ENCODE measurements around the gene CHRNA10.

The CHRNA10 gene, protein sequence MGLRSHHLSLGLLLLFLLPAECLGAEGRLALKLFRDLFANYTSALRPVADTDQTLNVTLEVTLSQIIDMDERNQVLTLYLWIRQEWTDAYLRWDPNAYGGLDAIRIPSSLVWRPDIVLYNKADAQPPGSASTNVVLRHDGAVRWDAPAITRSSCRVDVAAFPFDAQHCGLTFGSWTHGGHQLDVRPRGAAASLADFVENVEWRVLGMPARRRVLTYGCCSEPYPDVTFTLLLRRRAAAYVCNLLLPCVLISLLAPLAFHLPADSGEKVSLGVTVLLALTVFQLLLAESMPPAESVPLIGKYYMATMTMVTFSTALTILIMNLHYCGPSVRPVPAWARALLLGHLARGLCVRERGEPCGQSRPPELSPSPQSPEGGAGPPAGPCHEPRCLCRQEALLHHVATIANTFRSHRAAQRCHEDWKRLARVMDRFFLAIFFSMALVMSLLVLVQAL

GRCh38 chr11:3671334-3672254, at the start of gene CHRNA10:
CHRNA10 (minus strand) TSS chr11:3671384; CDS start chr11:3671312, 72 bp downstream.
- H3K36me3 ChIP-seq (ENCODE audit: insufficient read depth, insufficient read length, low read length): peaks cover 82% of the 10 kb centered on the region
- TF ChIP-seq YY1 (IDR thresholded peaks at IDR 0.05; ENCODE audit: insufficient read depth, insufficient read length) (no peak), SUZ12 (IDR thresholded peaks at IDR 0.05; ENCODE audit: extremely low read depth, insufficient read depth, insufficient read length) (no peak), ZNF274 (IDR thresholded peaks at IDR 0.05; ENCODE audit: low read depth, low read length) (no peak)
- H3K9ac ChIP-seq (ENCODE audit: insufficient read length, low read depth): no peak within 1 kb of the TSS
- DNase-seq (ENCODE audit: low read depth, low spot score): no peak
- peaks cover 6% of the 10 kb centered on the region for H3K4me1 ChIP-seq (ENCODE audit: insufficient read depth, insufficient read length)
- no peaks in the 10 kb centered on the region for H3K9me3 ChIP-seq (ENCODE audit: insufficient read depth, low read length)
- no peaks in the 10 kb centered on the region for H3K27me3 ChIP-seq (ENCODE audit: insufficient read depth, insufficient read length)
- H3K4me3 ChIP-seq (ENCODE audit: insufficient read length, low read depth): no peak within 1 kb of the TSS

GRCh38 chr11:3712274-3712673, 41.1 kb upstream of the CHRNA10 start:
- no peak for TF ChIP-seq YY1 (IDR thresholded peaks at IDR 0.05; ENCODE audit: insufficient read depth, insufficient read length)
- DNase-seq (ENCODE audit: low read depth, low spot score): no peak
- no peaks in the 10 kb centered on the region for H3K4me1 ChIP-seq (ENCODE audit: insufficient read depth, insufficient read length)
- no peaks in the 10 kb centered on the region for H3K9me3 ChIP-seq (ENCODE audit: insufficient read depth, low read length)
- no peak overlapping the region for H3K4me3 ChIP-seq (ENCODE audit: insufficient read length, low read depth)
- no peak overlapping the region for H3K9ac ChIP-seq (ENCODE audit: insufficient read length, low read depth)
- no peaks in the 10 kb centered on the region for H3K27me3 ChIP-seq (ENCODE audit: insufficient read depth, insufficient read length)
- peaks cover 88% of the 10 kb centered on the region for H3K36me3 ChIP-seq (ENCODE audit: insufficient read depth, insufficient read length, low read length)

DNA sequence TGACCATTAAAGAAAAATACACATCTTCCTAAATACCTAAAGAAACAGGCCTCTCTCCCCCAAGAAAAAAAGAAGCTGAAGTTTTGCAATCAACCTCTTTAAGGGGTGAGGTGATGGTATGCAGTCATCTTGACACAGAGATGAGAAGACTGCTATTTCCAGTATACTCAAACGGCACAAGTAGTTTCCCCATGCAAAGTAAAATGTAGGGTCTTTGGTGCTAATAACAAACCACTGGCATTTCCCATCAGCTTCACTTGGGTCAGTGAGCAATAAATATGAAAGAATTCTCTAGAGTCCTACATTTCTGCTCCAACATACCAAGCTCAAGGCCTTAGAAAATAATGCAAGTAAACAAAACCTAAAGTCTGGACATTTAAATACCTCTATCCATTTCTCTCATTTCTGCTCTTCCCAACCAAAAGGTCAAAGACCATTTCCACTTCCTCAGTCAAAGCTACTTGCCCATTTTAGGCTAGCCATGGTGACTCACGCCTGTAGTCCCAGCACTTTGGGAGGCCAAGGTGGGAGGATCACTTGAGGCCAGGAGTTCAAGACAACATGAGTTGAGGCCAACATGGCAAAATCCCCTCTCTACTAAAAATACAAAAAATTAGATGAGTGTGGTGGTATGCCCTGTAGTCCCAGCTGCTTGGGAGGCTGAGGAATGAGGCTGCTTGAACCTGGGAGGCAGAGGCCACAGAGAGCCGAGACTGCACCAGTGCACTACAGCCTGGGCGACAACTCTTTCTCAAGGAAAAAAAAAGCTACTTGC, 39.5 kb upstream of the CHRNA10 start:
- Histone ChIP-seq H3K9me3 (ENCODE audit: insufficient read depth, low read length) (no peaks in the 10 kb centered on the region), H3K4me3 (ENCODE audit: insufficient read length, low read depth) (no peak overlapping the region), H3K4me1 (ENCODE audit: insufficient read depth, insufficient read length) (no peaks in the 10 kb centered on the region), H3K27me3 (ENCODE audit: insufficient read depth, insufficient read length) (no peaks in the 10 kb centered on the region), H3K36me3 (ENCODE audit: insufficient read depth, insufficient read length, low read length) (peaks cover 88% of the 10 kb centered on the region), H3K9ac (ENCODE audit: insufficient read length, low read depth) (no peak overlapping the region)
- DNase-seq (ENCODE audit: low read depth, low spot score): no peak
- TF ChIP-seq ZNF274 (IDR thresholded peaks at IDR 0.05; ENCODE audit: low read depth, low read length) (no peak), SUZ12 (IDR thresholded peaks at IDR 0.05; ENCODE audit: extremely low read depth, insufficient read depth, insufficient read length) (no peak), YY1 (IDR thresholded peaks at IDR 0.05; ENCODE audit: insufficient read depth, insufficient read length) (no peak)

GRCh38 chr11:3709977-3710376, 38.8 kb upstream of the CHRNA10 start:
- Histone ChIP-seq H3K36me3 (ENCODE audit: insufficient read depth, insufficient read length, low read length) (peaks cover 87% of the 10 kb centered on the region), H3K4me3 (ENCODE audit: insufficient read length, low read depth) (no peak overlapping the region)

GRCh38 chr11:3707176-3707575, 36.0 kb upstream of the CHRNA10 start:
- TF ChIP-seq SUZ12 (IDR thresholded peaks at IDR 0.05; ENCODE audit: extremely low read depth, insufficient read depth, insufficient read length): no peak
- TF ChIP-seq YY1 (IDR thresholded peaks at IDR 0.05; ENCODE audit: insufficient read depth, insufficient read length): no peak
- TF ChIP-seq ZNF274 (IDR thresholded peaks at IDR 0.05; ENCODE audit: low read depth, low read length): no peak
- H3K4me1 ChIP-seq (ENCODE audit: insufficient read depth, insufficient read length): no peaks in the 10 kb centered on the region
- DNase-seq (ENCODE audit: low read depth, low spot score): no peak
- no peaks in the 10 kb centered on the region for H3K27me3 ChIP-seq (ENCODE audit: insufficient read depth, insufficient read length)
- H3K4me3 ChIP-seq (ENCODE audit: insufficient read length, low read depth): no peak overlapping the region
- no peaks in the 10 kb centered on the region for H3K9me3 ChIP-seq (ENCODE audit: insufficient read depth, low read length)
- H3K9ac ChIP-seq (ENCODE audit: insufficient read length, low read depth): no peak overlapping the region
- peaks cover 86% of the 10 kb centered on the region for H3K36me3 ChIP-seq (ENCODE audit: insufficient read depth, insufficient read length, low read length)

More at GRCh38 chr11:3709977-3710376, 38.8 kb upstream of the CHRNA10 start:
- DNase-seq (ENCODE audit: low read depth, low spot score): no peak
- no peak for TF ChIP-seq SUZ12 (IDR thresholded peaks at IDR 0.05; ENCODE audit: extremely low read depth, insufficient read depth, insufficient read length)
- no peak for TF ChIP-seq YY1 (IDR thresholded peaks at IDR 0.05; ENCODE audit: insufficient read depth, insufficient read length)
- no peak for TF ChIP-seq ZNF274 (IDR thresholded peaks at IDR 0.05; ENCODE audit: low read depth, low read length)
- no peak overlapping the region for H3K9ac ChIP-seq (ENCODE audit: insufficient read length, low read depth)
- H3K9me3 ChIP-seq (ENCODE audit: insufficient read depth, low read length): no peaks in the 10 kb centered on the region
- no peaks in the 10 kb centered on the region for H3K4me1 ChIP-seq (ENCODE audit: insufficient read depth, insufficient read length)
- H3K27me3 ChIP-seq (ENCODE audit: insufficient read depth, insufficient read length): no peaks in the 10 kb centered on the region

- Histone ChIP-seq H3K4me3 (ENCODE audit: insufficient read length, low read depth) (no peak overlapping the region), H3K9me3 (ENCODE audit: insufficient read depth, low read length) (no peaks in the 10 kb centered on the region), H3K4me1 (ENCODE audit: insufficient read depth, insufficient read length) (no peaks in the 10 kb centered on the region), H3K36me3 (ENCODE audit: insufficient read depth, insufficient read length, low read length) (peaks cover 84% of the 10 kb centered on the region), H3K9ac (ENCODE audit: insufficient read length, low read depth) (no peak overlapping the region), H3K27me3 (ENCODE audit: insufficient read depth, insufficient read length) (no peaks in the 10 kb centered on the region)
- TF ChIP-seq SUZ12 (IDR thresholded peaks at IDR 0.05; ENCODE audit: extremely low read depth, insufficient read depth, insufficient read length) (no peak), ZNF274 (IDR thresholded peaks at IDR 0.05; ENCODE audit: low read depth, low read length) (no peak), YY1 (IDR thresholded peaks at IDR 0.05; ENCODE audit: insufficient read depth, insufficient read length) (no peak)
- DNase-seq (ENCODE audit: low read depth, low spot score): no peak
Measured at GRCh38 chr11:3703383-3703782, 32.2 kb upstream of the CHRNA10 start.

All from NT2/D1 (cell line).